Measurements from ENCODE around the gene TCERG1L. TPM values are rescaled to one million over a fixed set of nuclear protein-coding genes. Genes with fewer than 3 reads are reported as not detected.

Gene TCERG1L
- total RNA-seq, 1 experiment from 2014 or later = not detected

DNA sequence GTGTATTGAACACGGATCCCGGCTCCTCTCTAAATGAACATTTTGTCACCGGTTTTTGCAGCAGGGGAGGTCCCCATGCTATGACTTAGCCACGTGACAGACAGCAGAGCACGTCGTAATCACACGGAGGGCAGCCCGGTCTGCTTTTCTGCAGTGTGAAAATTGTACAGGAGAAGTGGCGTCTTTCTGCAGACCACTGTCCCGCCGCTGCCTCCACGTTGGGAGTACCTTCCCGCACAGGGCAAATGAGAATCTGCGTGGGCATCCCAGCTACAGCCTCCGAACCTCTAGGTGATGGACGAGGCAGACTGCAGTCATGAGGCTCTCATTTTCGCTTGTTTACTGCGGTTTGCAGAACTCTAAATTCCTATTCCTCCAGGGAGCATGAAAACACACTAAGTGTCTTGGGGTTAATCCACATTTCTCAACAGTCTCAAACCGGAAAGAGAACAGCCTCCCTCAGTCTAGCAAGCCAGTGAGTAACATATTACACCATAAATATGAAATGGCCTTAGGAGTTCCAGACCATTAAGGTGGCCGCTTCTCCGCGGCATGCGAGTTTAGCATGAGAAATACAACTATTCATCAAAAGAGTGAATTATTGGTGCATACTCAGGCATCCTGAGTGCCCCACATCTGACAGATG is 89.8 kb downstream of the TCERG1L start:
- Mint-ChIP-seq H3K9me3 (ENCODE audit: low read depth, unreplicated experiment) (peaks cover 6% of the 10 kb centered on the region), H3K27ac (ENCODE audit: unreplicated experiment) (no peak overlapping the region), H3K27me3 (ENCODE audit: unreplicated experiment) (no peaks in the 10 kb centered on the region), H3K4me3 (ENCODE audit: low read depth, unreplicated experiment) (no peak overlapping the region), H3K4me1 (ENCODE audit: low read depth, unreplicated experiment) (no peaks in the 10 kb centered on the region), H3K36me3 (ENCODE audit: insufficient read depth, unreplicated experiment) (no peaks in the 10 kb centered on the region)
- intact Hi-C loops (cut with micrococcal nuclease; ENCODE audit: unreplicated experiment) = no loop called here
- no peak for DNase-seq
- no TSS peak for BruUV-seq (replicated peaks)
- CTCF ChIA-PET = no interaction called here
- TF ChIP-seq, protein P1, sequence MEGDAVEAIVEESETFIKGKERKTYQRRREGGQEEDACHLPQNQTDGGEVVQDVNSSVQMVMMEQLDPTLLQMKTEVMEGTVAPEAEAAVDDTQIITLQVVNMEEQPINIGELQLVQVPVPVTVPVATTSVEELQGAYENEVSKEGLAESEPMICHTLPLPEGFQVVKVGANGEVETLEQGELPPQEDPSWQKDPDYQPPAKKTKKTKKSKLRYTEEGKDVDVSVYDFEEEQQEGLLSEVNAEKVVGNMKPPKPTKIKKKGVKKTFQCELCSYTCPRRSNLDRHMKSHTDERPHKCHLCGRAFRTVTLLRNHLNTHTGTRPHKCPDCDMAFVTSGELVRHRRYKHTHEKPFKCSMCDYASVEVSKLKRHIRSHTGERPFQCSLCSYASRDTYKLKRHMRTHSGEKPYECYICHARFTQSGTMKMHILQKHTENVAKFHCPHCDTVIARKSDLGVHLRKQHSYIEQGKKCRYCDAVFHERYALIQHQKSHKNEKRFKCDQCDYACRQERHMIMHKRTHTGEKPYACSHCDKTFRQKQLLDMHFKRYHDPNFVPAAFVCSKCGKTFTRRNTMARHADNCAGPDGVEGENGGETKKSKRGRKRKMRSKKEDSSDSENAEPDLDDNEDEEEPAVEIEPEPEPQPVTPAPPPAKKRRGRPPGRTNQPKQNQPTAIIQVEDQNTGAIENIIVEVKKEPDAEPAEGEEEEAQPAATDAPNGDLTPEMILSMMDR (IDR thresholded peaks at IDR 0.05; ENCODE audit: unreplicated experiment) = no peak

DNA sequence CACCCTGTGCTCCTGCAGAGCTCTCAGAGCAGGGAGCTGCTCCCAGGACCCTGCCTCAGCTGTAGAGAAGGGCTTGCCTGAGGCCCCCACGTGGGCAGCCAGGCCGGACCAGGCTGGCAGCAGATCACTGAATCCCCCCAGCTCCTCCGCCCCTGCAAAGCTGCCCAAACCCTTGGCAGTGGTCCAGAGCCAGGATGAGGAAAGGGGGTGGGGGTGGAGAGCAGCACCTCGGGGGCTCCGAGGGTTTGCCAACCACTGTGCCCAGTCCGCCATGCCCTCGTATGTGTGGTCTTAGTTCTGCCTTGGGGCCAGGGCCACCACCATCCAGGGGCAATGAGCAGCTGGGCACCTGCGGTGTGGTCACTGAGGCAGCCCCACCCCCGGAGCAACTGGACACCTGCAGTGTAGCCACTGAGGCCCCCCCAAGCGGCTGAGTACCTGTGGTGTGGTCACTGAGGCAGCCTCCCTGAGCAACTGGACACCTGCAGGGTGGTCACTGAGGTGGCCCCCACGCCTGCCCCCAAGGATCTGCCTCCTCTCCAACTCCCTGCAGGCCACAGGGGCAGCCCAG is 90.8 kb downstream of the TCERG1L start:
- no peaks in the 10 kb centered on the region for H3K27me3 Mint-ChIP-seq (ENCODE audit: unreplicated experiment)
- H3K27ac Mint-ChIP-seq (ENCODE audit: unreplicated experiment) = no peak overlapping the region
- H3K4me1 Mint-ChIP-seq (ENCODE audit: low read depth, unreplicated experiment) = no peaks in the 10 kb centered on the region
- TF ChIP-seq, protein P1 (IDR thresholded peaks at IDR 0.05; ENCODE audit: unreplicated experiment) = no peak
- CTCF ChIA-PET = no interaction called here
- no peaks in the 10 kb centered on the region for H3K36me3 Mint-ChIP-seq (ENCODE audit: insufficient read depth, unreplicated experiment)
- no TSS peak for BruUV-seq (replicated peaks)
- DNase-seq = no peak
- H3K4me3 Mint-ChIP-seq (ENCODE audit: low read depth, unreplicated experiment) = no peak overlapping the region
- intact Hi-C loops (cut with micrococcal nuclease; ENCODE audit: unreplicated experiment) = no loop called here
- peaks cover 10% of the 10 kb centered on the region for H3K9me3 Mint-ChIP-seq (ENCODE audit: low read depth, unreplicated experiment)

DNA sequence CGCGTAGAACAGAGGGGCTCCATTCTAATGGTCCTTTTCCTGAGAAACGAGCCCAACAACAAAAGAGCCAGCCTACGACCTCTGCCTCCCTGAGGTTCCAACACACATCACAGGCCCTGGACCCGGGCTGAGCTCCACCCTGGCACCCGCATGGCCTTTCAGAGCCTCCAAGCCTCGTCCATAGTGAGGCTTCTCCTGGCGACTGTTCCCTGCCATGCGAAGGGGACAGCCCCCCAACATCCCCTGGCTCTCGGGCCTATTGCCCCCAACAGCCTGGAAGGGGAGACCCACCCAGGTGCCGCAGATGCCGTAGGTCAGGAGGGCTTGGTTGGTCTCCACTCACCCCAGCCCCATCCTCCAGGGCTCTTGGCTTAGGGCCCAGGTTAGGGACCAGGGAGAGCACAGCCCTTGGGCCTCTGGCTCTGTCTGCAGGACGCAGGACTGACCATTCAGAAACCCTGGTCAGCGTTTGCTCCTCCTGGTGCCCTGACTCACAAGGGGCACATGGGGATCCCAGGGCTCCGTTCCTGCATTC is 91.5 kb downstream of the TCERG1L start:
- Mint-ChIP-seq H3K36me3 (ENCODE audit: insufficient read depth, unreplicated experiment) (no peaks in the 10 kb centered on the region), H3K27ac (ENCODE audit: unreplicated experiment) (no peak overlapping the region), H3K27me3 (ENCODE audit: unreplicated experiment) (no peaks in the 10 kb centered on the region), H3K9me3 (ENCODE audit: low read depth, unreplicated experiment) (peaks cover 11% of the 10 kb centered on the region), H3K4me1 (ENCODE audit: low read depth, unreplicated experiment) (no peaks in the 10 kb centered on the region), H3K4me3 (ENCODE audit: low read depth, unreplicated experiment) (no peak overlapping the region)
- TF ChIP-seq, protein P1 (IDR thresholded peaks at IDR 0.05; ENCODE audit: unreplicated experiment) = no peak
- no peak for DNase-seq
- intact Hi-C loops (cut with micrococcal nuclease; ENCODE audit: unreplicated experiment) = no loop called here
- CTCF ChIA-PET = no interaction called here
- BruUV-seq (replicated peaks) = no TSS peak

DNA sequence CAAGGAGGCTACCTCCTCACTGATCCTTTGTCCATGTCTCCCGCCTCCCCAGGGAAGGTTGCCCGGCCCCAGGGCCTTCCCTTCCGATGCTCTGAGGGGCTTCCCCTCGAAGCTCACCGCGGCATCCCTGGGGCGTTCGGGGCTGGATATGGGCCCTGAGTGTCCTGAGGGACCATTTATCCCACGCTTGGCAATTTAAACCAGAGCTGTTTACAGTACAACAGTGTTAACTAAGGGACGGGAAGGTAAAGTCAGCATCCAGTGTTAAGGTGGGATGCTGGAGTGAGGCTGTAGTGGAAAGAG is 92.0 kb downstream of the TCERG1L start:
- Mint-ChIP-seq H3K27ac (ENCODE audit: unreplicated experiment) (no peak overlapping the region), H3K4me3 (ENCODE audit: low read depth, unreplicated experiment) (no peak overlapping the region), H3K9me3 (ENCODE audit: low read depth, unreplicated experiment) (peaks cover 11% of the 10 kb centered on the region), H3K36me3 (ENCODE audit: insufficient read depth, unreplicated experiment) (no peaks in the 10 kb centered on the region), H3K4me1 (ENCODE audit: low read depth, unreplicated experiment) (no peaks in the 10 kb centered on the region), H3K27me3 (ENCODE audit: unreplicated experiment) (no peaks in the 10 kb centered on the region)
- intact Hi-C loops (cut with micrococcal nuclease; ENCODE audit: unreplicated experiment) = no loop called here
- no TSS peak for BruUV-seq (replicated peaks)
- CTCF ChIA-PET = no interaction called here
- no peak for DNase-seq
- TF ChIP-seq, protein P1 (IDR thresholded peaks at IDR 0.05; ENCODE audit: unreplicated experiment) = no peak

Measured in Calu3 (cell line).